Nephron progenitor cell (in vitro differentiated cells): ENCODE measurements around the gene VCP.

Source experiments
- DNase-seq: peaks from one replicate; pipeline ENCODE4 v3.0.0; 2021
- H3K27ac Mint-ChIP-seq: 2 replicates; pipeline ENCODE4 v1.8.0; 2021; ENCODE audit warnings: mild to moderate bottlenecking, moderate library complexity, mixed read lengths
- H3K27me3 Mint-ChIP-seq: 2 replicates; pipeline ENCODE4 v1.8.0; 2021; ENCODE audit warnings: mild to moderate bottlenecking, low read depth, mixed read lengths; ENCODE audit not compliant: poor library complexity
- H3K36me3 Mint-ChIP-seq: 2 replicates; pipeline ENCODE4 v1.8.0; 2021; ENCODE audit warnings: low read depth, mixed read lengths
- H3K4me1 Mint-ChIP-seq: 2 replicates; pipeline ENCODE4 v1.8.0; 2021; ENCODE audit warnings: mixed read lengths
- H3K4me3 Mint-ChIP-seq: 2 replicates; pipeline ENCODE4 v1.8.0; 2021; ENCODE audit warnings: mild to moderate bottlenecking, moderate library complexity, mixed read lengths
- H3K9me3 Mint-ChIP-seq: 2 replicates; pipeline ENCODE4 v1.8.0; 2021; ENCODE audit warnings: mild to moderate bottlenecking, moderate library complexity, mixed read lengths
- TF ChIP-seq, protein P1 (sequence below): fragments of 200-600 bp; sonication (generic); IDR thresholded peaks from 2 replicates; pipeline ENCODE4 v1.5.0; 2021; ENCODE audit warnings: antibody characterized with exemption

The VCP gene

DNA sequence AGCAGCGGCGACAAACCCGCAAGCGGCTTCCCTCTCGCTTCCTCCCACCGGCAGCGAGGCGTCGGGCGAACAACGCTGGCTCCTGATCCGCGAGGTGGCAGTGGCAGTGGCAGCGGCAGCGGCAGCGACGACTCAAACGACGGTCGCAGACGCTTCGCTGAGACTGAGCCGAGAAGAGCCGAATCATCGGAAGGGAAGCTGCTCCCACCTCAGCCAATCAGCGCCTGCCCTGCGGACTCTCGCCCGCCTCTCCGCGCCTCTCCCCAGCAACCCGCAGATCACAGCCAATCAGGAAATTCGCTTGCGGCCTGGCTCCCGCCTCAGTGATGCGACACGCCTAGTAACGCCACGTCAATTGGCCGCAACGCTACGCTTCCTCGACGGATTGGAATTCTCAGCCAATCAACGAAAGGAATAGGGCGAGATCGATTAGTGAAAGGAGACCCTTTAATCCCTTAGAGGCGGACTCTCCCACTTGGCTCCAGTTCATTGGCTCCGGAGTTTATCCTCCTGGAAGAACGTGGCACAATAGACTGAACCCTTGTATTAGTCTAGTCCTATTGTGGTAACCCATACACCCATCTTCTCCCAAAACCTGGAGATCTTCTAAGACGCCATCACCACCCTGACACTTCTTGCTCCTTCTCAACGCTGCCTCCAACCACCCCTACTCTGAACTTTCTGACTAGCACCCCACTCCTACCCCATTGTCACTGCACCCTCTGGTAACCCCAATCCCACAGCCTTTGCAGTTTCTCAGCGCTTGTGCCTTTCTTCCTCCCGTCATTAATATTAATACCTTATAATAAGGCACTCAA lies at the start of gene VCP:
Gene VCP (minus strand): TSS at position 165 of the 818 bp plus-strand sequence. CDS start 272 bp downstream, outside the sequence.
- Mint-ChIP-seq H3K4me3 (peak within 1 kb of the TSS; percentile 97), H3K27me3 (no peaks in the 10 kb centered on the region), H3K27ac (peak within 1 kb of the TSS; percentile 99), H3K9me3 (no peaks in the 10 kb centered on the region), H3K4me1 (peaks cover 50% of the 10 kb centered on the region), H3K36me3 (peaks cover 53% of the 10 kb centered on the region)
- TF ChIP-seq, protein P1, sequence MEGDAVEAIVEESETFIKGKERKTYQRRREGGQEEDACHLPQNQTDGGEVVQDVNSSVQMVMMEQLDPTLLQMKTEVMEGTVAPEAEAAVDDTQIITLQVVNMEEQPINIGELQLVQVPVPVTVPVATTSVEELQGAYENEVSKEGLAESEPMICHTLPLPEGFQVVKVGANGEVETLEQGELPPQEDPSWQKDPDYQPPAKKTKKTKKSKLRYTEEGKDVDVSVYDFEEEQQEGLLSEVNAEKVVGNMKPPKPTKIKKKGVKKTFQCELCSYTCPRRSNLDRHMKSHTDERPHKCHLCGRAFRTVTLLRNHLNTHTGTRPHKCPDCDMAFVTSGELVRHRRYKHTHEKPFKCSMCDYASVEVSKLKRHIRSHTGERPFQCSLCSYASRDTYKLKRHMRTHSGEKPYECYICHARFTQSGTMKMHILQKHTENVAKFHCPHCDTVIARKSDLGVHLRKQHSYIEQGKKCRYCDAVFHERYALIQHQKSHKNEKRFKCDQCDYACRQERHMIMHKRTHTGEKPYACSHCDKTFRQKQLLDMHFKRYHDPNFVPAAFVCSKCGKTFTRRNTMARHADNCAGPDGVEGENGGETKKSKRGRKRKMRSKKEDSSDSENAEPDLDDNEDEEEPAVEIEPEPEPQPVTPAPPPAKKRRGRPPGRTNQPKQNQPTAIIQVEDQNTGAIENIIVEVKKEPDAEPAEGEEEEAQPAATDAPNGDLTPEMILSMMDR, result no peak
- peak; percentile 96 for DNase-seq

DNA sequence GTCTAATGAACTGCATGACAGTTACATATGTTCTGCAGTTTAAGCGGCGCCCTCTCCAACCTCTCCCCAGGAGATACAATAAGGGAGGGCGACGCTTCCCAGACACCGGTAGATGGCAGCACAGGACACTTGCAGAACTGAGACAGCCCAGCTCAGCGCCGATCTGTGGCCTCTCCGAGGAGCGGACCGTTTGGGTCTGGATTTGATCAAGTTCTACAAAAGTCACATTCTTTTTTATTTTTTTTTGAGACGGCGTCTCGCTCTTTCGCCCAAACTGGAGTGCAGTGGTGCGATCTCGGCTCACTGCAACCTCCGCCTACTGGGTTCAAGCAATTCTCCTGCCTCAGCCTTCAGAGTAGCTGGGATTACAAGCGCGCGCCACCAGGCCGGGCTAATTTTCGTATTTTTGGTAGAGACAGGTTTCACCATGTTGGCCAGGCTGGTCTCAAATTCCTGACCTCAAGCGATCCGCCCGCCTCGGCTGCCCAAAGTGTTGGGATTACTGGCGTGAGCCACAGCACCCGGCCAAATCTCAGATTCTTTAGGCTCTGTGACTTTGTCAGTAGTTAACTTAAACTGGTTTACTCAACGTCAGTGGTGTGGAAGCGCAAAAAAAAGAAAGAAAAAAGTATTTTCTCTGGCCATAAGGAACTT lies 44.6 kb upstream of the VCP start:
- Mint-ChIP-seq H3K9me3 (no peaks in the 10 kb centered on the region), H3K36me3 (peaks cover 4% of the 10 kb centered on the region), H3K4me1 (peaks cover 46% of the 10 kb centered on the region), H3K27ac (peak overlapping the region; percentile 99), H3K4me3 (peak overlapping the region; percentile 96), H3K27me3 (peaks cover 8% of the 10 kb centered on the region)
- peak; percentile 89 for DNase-seq
- TF ChIP-seq, protein P1, result peak; percentile 91

DNA sequence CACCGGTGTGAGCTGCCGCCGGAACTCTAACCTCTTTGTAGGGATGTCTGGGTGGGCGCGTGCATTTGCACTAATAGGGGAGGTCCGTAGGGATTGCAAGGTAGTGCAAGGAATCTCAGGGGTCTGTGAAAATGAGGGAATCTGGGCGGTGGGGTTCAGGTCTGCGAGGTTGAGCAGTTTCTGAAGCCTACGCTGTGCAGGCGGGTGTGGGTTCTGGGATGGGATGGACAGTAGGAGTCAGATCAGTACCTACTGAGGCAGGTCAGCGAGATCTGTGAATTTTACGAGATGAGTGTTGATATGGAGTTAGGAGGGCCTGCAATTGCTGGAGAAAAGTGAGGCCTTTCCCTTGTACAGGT lies 44.1 kb upstream of the VCP start:
- Mint-ChIP-seq H3K4me1 (peaks cover 50% of the 10 kb centered on the region), H3K4me3 (peak overlapping the region; percentile 96), H3K27ac (peak overlapping the region; percentile 99), H3K36me3 (peaks cover 4% of the 10 kb centered on the region), H3K27me3 (peaks cover 8% of the 10 kb centered on the region), H3K9me3 (no peaks in the 10 kb centered on the region)
- TF ChIP-seq, protein P1, result no peak
- no peak for DNase-seq

DNA sequence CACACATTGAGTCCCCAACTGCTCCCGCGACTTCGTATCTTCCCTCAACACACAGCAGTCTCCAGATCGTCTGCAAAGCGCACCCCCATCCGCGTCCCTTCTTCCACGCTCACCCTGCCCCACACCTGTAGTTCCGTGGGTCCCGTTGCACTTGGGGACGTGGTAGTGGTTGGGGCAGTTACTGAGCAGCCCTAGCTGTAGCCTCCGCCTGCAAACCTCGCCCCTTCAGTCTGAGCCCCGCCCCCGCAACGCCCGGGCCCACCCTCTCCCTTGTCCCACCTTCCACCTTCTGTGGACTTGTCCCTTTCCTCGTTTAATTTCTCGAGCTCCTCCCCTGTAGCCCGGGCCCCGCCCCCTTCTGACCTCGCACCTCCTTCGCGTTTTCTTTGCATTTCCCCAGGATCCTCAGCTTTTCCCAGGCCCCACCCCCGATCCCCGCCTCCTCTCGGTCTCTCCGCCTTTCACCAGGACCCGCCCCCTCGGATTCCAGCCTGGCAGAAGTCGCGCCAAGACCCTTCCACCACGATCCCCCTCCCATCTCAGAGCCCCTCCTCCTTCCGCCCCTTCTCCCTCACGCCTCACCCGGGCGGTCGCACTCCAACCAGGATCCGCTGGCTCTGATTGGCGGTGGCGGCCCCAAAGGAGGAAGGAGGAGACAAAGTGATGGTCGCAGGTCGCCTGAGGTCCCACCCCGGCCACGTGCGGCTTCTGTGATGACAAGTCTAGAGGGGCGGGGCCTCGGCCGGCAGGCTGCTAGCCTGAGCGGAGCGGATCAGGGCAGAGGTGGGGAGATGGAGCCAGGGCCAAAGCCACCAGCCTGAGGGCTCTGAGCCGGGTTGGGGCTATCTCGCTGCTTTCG lies 43.5 kb upstream of the VCP start, which contains the start of gene ATOSB:
Gene ATOSB (minus strand): TSS at position 183 of the 859 bp plus-strand sequence. CDS start 7,588 bp downstream, outside the sequence.
- H3K27ac Mint-ChIP-seq, result peak within 1 kb of the TSS; percentile 99
- H3K4me3 Mint-ChIP-seq, result peak within 1 kb of the TSS; percentile 96
- H3K27me3 Mint-ChIP-seq, result peaks cover 8% of the 10 kb centered on the region
- peaks cover 4% of the 10 kb centered on the region for H3K36me3 Mint-ChIP-seq
- no peaks in the 10 kb centered on the region for H3K9me3 Mint-ChIP-seq
- peak; percentile 100 for DNase-seq
- H3K4me1 Mint-ChIP-seq, result peaks cover 54% of the 10 kb centered on the region
- TF ChIP-seq, protein P1, result no peak

DNA sequence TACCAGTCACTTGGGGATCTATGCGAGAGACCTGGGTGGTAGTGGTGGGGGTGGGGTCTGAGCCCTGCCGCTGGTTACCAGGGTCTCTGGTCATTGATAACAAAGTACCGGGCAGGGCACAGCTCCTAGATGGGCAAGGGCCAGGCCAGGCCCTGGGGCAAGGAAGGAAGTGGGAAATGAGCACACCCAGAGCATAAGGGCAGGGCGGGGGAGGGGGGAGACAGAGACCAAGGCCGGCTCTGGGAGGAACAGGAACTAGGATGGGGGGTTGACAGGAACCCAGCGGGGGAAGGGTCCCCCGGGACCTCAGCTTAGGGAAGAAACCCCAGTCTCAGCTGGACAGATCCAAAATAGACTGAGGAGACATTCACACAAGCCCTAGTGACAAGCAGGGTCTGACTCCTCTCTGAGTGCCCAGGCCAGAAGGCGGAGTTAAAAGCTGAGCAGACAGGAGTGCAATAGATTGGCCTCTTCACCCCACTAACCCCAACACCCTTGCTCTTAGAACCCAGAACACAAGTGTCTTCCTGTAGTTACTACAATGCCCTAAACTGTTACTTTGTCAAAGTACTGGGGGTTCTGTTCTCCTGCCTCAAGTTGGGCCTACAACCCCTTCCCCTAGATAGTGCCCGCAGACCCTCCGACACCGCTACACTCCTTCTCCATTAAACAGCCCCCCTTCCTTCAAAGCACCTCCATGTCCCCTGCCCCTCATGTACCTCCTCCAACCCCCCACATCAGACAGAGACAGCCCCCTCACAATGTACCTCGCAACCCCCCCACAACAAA lies 42.6 kb upstream of the VCP start:
- Mint-ChIP-seq H3K36me3 (peaks cover 4% of the 10 kb centered on the region), H3K27me3 (peaks cover 8% of the 10 kb centered on the region), H3K27ac (peak overlapping the region; percentile 99), H3K9me3 (no peaks in the 10 kb centered on the region), H3K4me1 (peaks cover 62% of the 10 kb centered on the region), H3K4me3 (peak overlapping the region; percentile 96)
- DNase-seq, result peak; percentile 34
- TF ChIP-seq, protein P1, result no peak
